PC-9 (cell line): ENCODE measurements around the gene TGIF2.

Experiments
- EZH2 ChIP-seq: fragments of 200-600 bp; sonication (generic); IDR thresholded peaks from 2 replicates; pipeline ENCODE4 v1.8.0; 2017; ENCODE audit warnings: antibody characterized with exemption, low read depth
- TF ChIP-seq, protein P1 (sequence below): fragments of 200-600 bp; sonication (generic); conservative IDR thresholded peaks from 2 replicates; pipeline ENCODE4 v1.6.1; 2017; ENCODE audit warnings: mixed run types, antibody characterized with exemption, mild to moderate bottlenecking, moderate library complexity

DNA sequence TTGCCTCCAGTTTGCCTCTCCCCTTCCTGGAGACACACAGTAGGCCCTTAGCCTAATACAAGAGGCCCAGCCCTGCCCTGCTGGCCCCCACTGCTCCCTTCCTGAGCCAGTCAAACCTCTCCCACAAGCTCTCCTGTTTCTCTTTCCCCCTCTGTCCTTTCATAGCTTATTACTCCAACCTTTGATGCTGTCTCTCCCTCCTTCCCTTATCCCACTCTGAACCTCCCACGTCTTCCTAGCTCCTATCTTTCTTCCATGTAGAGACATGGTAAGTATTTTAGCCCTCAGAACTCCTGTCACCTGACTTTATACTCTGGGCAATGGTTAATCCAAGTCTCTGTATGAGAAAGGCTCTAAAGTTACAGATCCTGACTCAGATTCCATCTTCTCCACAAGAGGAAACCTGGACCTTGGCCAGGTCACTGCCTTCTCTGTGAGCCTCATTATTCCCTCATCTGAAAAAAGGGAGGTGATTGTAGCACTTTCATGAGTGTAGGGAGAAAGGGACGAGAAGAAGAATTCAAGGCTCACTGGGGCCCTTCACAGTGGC is 6.7 kb downstream of the TGIF2 start:
- TF ChIP-seq, protein P1, sequence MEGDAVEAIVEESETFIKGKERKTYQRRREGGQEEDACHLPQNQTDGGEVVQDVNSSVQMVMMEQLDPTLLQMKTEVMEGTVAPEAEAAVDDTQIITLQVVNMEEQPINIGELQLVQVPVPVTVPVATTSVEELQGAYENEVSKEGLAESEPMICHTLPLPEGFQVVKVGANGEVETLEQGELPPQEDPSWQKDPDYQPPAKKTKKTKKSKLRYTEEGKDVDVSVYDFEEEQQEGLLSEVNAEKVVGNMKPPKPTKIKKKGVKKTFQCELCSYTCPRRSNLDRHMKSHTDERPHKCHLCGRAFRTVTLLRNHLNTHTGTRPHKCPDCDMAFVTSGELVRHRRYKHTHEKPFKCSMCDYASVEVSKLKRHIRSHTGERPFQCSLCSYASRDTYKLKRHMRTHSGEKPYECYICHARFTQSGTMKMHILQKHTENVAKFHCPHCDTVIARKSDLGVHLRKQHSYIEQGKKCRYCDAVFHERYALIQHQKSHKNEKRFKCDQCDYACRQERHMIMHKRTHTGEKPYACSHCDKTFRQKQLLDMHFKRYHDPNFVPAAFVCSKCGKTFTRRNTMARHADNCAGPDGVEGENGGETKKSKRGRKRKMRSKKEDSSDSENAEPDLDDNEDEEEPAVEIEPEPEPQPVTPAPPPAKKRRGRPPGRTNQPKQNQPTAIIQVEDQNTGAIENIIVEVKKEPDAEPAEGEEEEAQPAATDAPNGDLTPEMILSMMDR, result no peak
- no peak for TF ChIP-seq EZH2
